Measurements from ENCODE around the gene ST6GALNAC1.
"Not testable (repeated sequence)": the region's sequence is repeated elsewhere in the genome, so short reads cannot be mapped to it uniquely, and the experiment has no call there.

ST6GALNAC1 gene

GRCh38 chr17:76642994-76643393 is 563 bp downstream of the ST6GALNAC1 start:
- no peak for DNase-seq (ENCODE audit: low read depth, low spot score)

GRCh38 chr17:76642032-76642561 is 1.5 kb downstream of the ST6GALNAC1 start:
- no peak for DNase-seq (ENCODE audit: low read depth, low spot score)

GRCh38 chr17:76641501-76641900 is 2.1 kb downstream of the ST6GALNAC1 start:
- no peak for DNase-seq (ENCODE audit: low read depth, low spot score)

- no peak for DNase-seq (ENCODE audit: low read depth, low spot score)
Observed at GRCh38 chr17:76640550-76641380, 2.8 kb downstream of the ST6GALNAC1 start.

- DNase-seq (ENCODE audit: low read depth, low spot score): no peak
Observed at GRCh38 chr17:76638263-76638662, 5.3 kb downstream of the ST6GALNAC1 start.

GRCh38 chr17:76636486-76637206 is 6.9 kb downstream of the ST6GALNAC1 start:
- not testable (repeated sequence) for DNase-seq (ENCODE audit: low read depth, low spot score)

GRCh38 chr17:76635659-76636360 is 7.7 kb downstream of the ST6GALNAC1 start:
- DNase-seq (ENCODE audit: low read depth, low spot score): no peak

GRCh38 chr17:76635039-76635438 is 8.5 kb downstream of the ST6GALNAC1 start:
- DNase-seq (ENCODE audit: low read depth, low spot score): no peak

- DNase-seq (ENCODE audit: low read depth, low spot score): no peak
Observed at GRCh38 chr17:76633628-76634328, 9.8 kb downstream of the ST6GALNAC1 start.

- DNase-seq (ENCODE audit: low read depth, low spot score): no peak
Observed at GRCh38 chr17:76631821-76632565, 11.6 kb downstream of the ST6GALNAC1 start.

- DNase-seq (ENCODE audit: low read depth, low spot score): no peak
Observed at GRCh38 chr17:76630151-76630550, 13.4 kb downstream of the ST6GALNAC1 start.

- no peak for DNase-seq (ENCODE audit: low read depth, low spot score)
Observed at GRCh38 chr17:76627510-76627909, 16.0 kb downstream of the ST6GALNAC1 start.

GRCh38 chr17:76626442-76626841 is 17.1 kb downstream of the ST6GALNAC1 start:
- no peak for DNase-seq (ENCODE audit: low read depth, low spot score)

- no peak for DNase-seq (ENCODE audit: low read depth, low spot score)
Observed at GRCh38 chr17:76625496-76625895, 18.1 kb downstream of the ST6GALNAC1 start.

GRCh38 chr17:76623271-76624146 is 20.0 kb downstream of the ST6GALNAC1 start:
- no peak for DNase-seq (ENCODE audit: low read depth, low spot score)

- no peak for DNase-seq (ENCODE audit: low read depth, low spot score)
Observed at GRCh38 chr17:76617838-76618237, 25.7 kb downstream of the ST6GALNAC1 start.

- no peak for DNase-seq (ENCODE audit: low read depth, low spot score)
Observed at GRCh38 chr17:76614912-76615617, 28.5 kb downstream of the ST6GALNAC1 start.

GRCh38 chr17:76614064-76614759 is 29.3 kb downstream of the ST6GALNAC1 start:
- not testable (repeated sequence) for DNase-seq (ENCODE audit: low read depth, low spot score)

All from iPS DF 19.7 (cell line).